HEK293 (cell line): Measurements from ENCODE around the gene MAP3K8.
A peak's percentile ranks its signal among the peaks of the same experiment; 100 is the strongest.

ENCODE experiments used
- CTCF ChIA-PET: fragments of 350-600 bp; formaldehyde crosslinking; extraction: SDS; loops from one replicate; lab custom pipeline; 2021; ENCODE audit warnings: antibody characterized with exemption; lab: Yijun Ruan, JAX
- POLR2A ChIA-PET: fragments of 300-600 bp; formaldehyde crosslinking; extraction: SDS; loops from one replicate; lab custom pipeline; 2020; ENCODE audit warnings: antibody characterized with exemption, inconsistent platforms; lab: Yijun Ruan, JAX
- H3K27ac ChIP-seq: fragments of 200-500 bp; sonication (Bioruptor generic); 2 replicates; pipeline ENCODE4 v1.5.1; 2014; ENCODE audit warnings: low read depth, low read length, control low read depth, inconsistent platforms; ENCODE audit errors: extremely low read depth
- H3K36me3 ChIP-seq, 2 experiments: fragments of 200-500 bp in 1 of 2; sonication (Bioruptor generic) in 1 of 2; 1 replicate in 1 of 2; 2 replicates in 1 of 2; pipeline ENCODE4 v1.5.1; 2014 to 2017; ENCODE audit warnings: inconsistent platforms in 2 of 2, low read length in 2 of 2; ENCODE audit not compliant: control insufficient read depth in 2 of 2, insufficient read depth in 1 of 2
- H3K4me1 ChIP-seq: fragments of 200-500 bp; sonication (Bioruptor generic); 2 replicates; pipeline ENCODE4 v1.5.1; 2014; ENCODE audit warnings: mild to moderate bottlenecking, low read length, inconsistent platforms; ENCODE audit not compliant: control insufficient read depth, insufficient read depth
- H3K4me3 ChIP-seq: 2 replicates; pipeline ENCODE4 v1.5.1; 2011; ENCODE audit warnings: low read depth, mild to moderate bottlenecking, control low read depth, low read length, moderate library complexity
- H3K9me3 ChIP-seq: fragments of 200-500 bp; sonication (Bioruptor generic); 2 replicates; pipeline ENCODE4 v1.5.1; 2014; ENCODE audit warnings: low read depth, low read length, inconsistent platforms; ENCODE audit not compliant: control insufficient read depth, insufficient read depth
- GLI2 ChIP-seq: fragments of 450-650 bp; formaldehyde crosslinking; IDR thresholded peaks from 2 replicates; pipeline ENCODE4; 2017; ENCODE audit warnings: missing biosample characterization, missing genetic modification characterization, low read depth, borderline replicate concordance
- KLF17 ChIP-seq: fragments of 450-650 bp; formaldehyde crosslinking; IDR thresholded peaks from 2 replicates; pipeline ENCODE4 v1.5.1; 2016; ENCODE audit warnings: missing biosample characterization, missing genetic modification characterization
- KLF8 ChIP-seq: fragments of 450-650 bp; formaldehyde crosslinking; IDR thresholded peaks from 2 replicates; pipeline ENCODE4 v1.5.1; 2016; ENCODE audit warnings: missing biosample characterization, missing genetic modification characterization
- KLF9 ChIP-seq: fragments of 450-650 bp; formaldehyde crosslinking; IDR thresholded peaks from 2 replicates; pipeline ENCODE4 v1.5.1; 2016; ENCODE audit warnings: missing biosample characterization, missing genetic modification characterization, low read depth
- MEIS1 ChIP-seq: sonication (generic); formaldehyde crosslinking; IDR thresholded peaks from 2 replicates; pipeline ENCODE4 v1.8.1; 2022; ENCODE audit warnings: missing genetic modification reagents, mild to moderate bottlenecking, borderline replicate concordance
- RBAK ChIP-seq: fragments of 450-650 bp; formaldehyde crosslinking; IDR thresholded peaks from 2 replicates; pipeline ENCODE4 v1.5.1; 2016; ENCODE audit warnings: missing biosample characterization, missing genetic modification characterization
- SP7 ChIP-seq: fragments of 450-650 bp; formaldehyde crosslinking; IDR thresholded peaks from 2 replicates; pipeline ENCODE4 v1.5.1; 2016; ENCODE audit warnings: missing biosample characterization, missing genetic modification characterization
- WT1 ChIP-seq: fragments of 450-650 bp; formaldehyde crosslinking; IDR thresholded peaks from 2 replicates; pipeline ENCODE4 v1.5.1; 2016; ENCODE audit warnings: missing biosample characterization, missing genetic modification characterization
- ZBTB48 ChIP-seq: fragments of 450-650 bp; formaldehyde crosslinking; IDR thresholded peaks from 2 replicates; pipeline ENCODE4 v1.5.1; 2016; ENCODE audit warnings: missing biosample characterization, missing genetic modification characterization
- ZNF2 ChIP-seq: fragments of 450-650 bp; formaldehyde crosslinking; IDR thresholded peaks from 2 replicates; pipeline ENCODE4 v1.5.1; 2016; ENCODE audit warnings: missing biosample characterization, missing genetic modification characterization
- ZNF26 ChIP-seq: fragments of 450-650 bp; formaldehyde crosslinking; IDR thresholded peaks from 2 replicates; pipeline ENCODE4 v1.5.1; 2016; ENCODE audit warnings: missing biosample characterization, missing genetic modification characterization
- ZNF311 ChIP-seq: fragments of 450-650 bp; formaldehyde crosslinking; IDR thresholded peaks from 2 replicates; pipeline ENCODE4 v1.5.1; 2017; ENCODE audit warnings: missing biosample characterization, missing genetic modification characterization, borderline replicate concordance
- ZNF341 ChIP-seq: fragments of 450-650 bp; formaldehyde crosslinking; IDR thresholded peaks from 2 replicates; pipeline ENCODE4; 2016; ENCODE audit warnings: low read depth, missing biosample characterization, missing genetic modification characterization
- ZNF404 ChIP-seq: fragments of 450-650 bp; formaldehyde crosslinking; IDR thresholded peaks from 2 replicates; pipeline ENCODE4 v1.5.1; 2017; ENCODE audit warnings: missing biosample characterization, missing genetic modification characterization
- ZNF548 ChIP-seq: fragments of 450-650 bp; formaldehyde crosslinking; IDR thresholded peaks from 2 replicates; pipeline ENCODE4 v1.5.1; 2016; ENCODE audit warnings: missing biosample characterization, missing genetic modification characterization
- ZNF549 ChIP-seq: fragments of 450-650 bp; IDR thresholded peaks from 2 replicates; pipeline ENCODE4 v1.5.1; 2018; ENCODE audit warnings: missing biosample characterization, missing genetic modification characterization, mild to moderate bottlenecking, inconsistent platforms, moderate library complexity
- ZNF585B ChIP-seq: fragments of 450-650 bp; formaldehyde crosslinking; IDR thresholded peaks from 2 replicates; pipeline ENCODE4 v1.5.1; 2016; ENCODE audit warnings: missing biosample characterization, missing genetic modification characterization
- ZNF610 ChIP-seq: fragments of 450-650 bp; formaldehyde crosslinking; IDR thresholded peaks from 2 replicates; pipeline ENCODE4 v1.5.1; 2016; ENCODE audit warnings: missing biosample characterization, missing genetic modification characterization, borderline replicate concordance
- ZNF677 ChIP-seq: fragments of 450-650 bp; IDR thresholded peaks from 2 replicates; pipeline ENCODE4 v1.5.0; 2018; ENCODE audit warnings: missing biosample characterization, mild to moderate bottlenecking, missing genetic modification characterization, moderate library complexity
- ZNF701 ChIP-seq: fragments of 450-650 bp; formaldehyde crosslinking; IDR thresholded peaks from 2 replicates; pipeline ENCODE4 v1.5.1; 2016; ENCODE audit warnings: missing biosample characterization, missing genetic modification characterization
- ZNF707 ChIP-seq: fragments of 450-650 bp; formaldehyde crosslinking; IDR thresholded peaks from 2 replicates; pipeline ENCODE4 v1.5.1; 2016; ENCODE audit warnings: missing biosample characterization, missing genetic modification characterization
- ZNF785 ChIP-seq: fragments of 450-650 bp; formaldehyde crosslinking; IDR thresholded peaks from 2 replicates; pipeline ENCODE4 v1.5.1; 2016; ENCODE audit warnings: missing biosample characterization, missing genetic modification characterization
- ZSCAN5A ChIP-seq: fragments of 450-650 bp; formaldehyde crosslinking; IDR thresholded peaks from 2 replicates; pipeline ENCODE4 v1.5.1; 2016; ENCODE audit warnings: missing biosample characterization, missing genetic modification characterization
- TF ChIP-seq, protein P1 (sequence below): fragments of 450-650 bp; formaldehyde crosslinking; IDR thresholded peaks from 2 replicates; pipeline ENCODE4 v1.5.1; 2016; ENCODE audit warnings: missing biosample characterization, missing genetic modification characterization, borderline replicate concordance
- TF ChIP-seq, protein P2 (sequence below): IDR thresholded peaks from 2 replicates; pipeline ENCODE4 v1.6.1; 2011; ENCODE audit warnings: mild to moderate bottlenecking, low read depth, low read length, borderline replicate concordance
- TF ChIP-seq, protein P3 (sequence below): fragments of 450-650 bp; formaldehyde crosslinking; IDR thresholded peaks from 2 replicates; pipeline ENCODE4 v1.5.1; 2016; ENCODE audit warnings: missing biosample characterization, missing genetic modification characterization
- TF ChIP-seq, protein P4 (sequence below): fragments of 450-650 bp; formaldehyde crosslinking; IDR thresholded peaks from 2 replicates; pipeline ENCODE4 v1.5.1; 2016; ENCODE audit warnings: missing biosample characterization, missing genetic modification characterization, low read depth

Gene MAP3K8

GRCh38 chr10:30392564-30392990, 41.4 kb upstream of the MAP3K8 start:
- H3K27ac ChIP-seq: no peak overlapping the region
- POLR2A ChIA-PET: no interaction called here
- H3K9me3 ChIP-seq: no peaks in the 10 kb centered on the region
- CTCF ChIA-PET: interaction anchor here (0.6 to 7.2 kb wide), 16 partner anchors 9 to 1768 kb away, joined by 3 to 111 read pairs (median 4); partner anchors contain the start of gene MAP3K8
- H3K4me1 ChIP-seq: no peaks in the 10 kb centered on the region
- H3K4me3 ChIP-seq: no peak overlapping the region
- no peaks in the 10 kb centered on the region for H3K36me3 ChIP-seq
- 0 out of 2 replicates have a peak, but pooled peaks have one; percentile 36 for TF ChIP-seq KLF17 (tag by site-specific recombination)
- no peak for TF ChIP-seq ZNF701
- no peak for TF ChIP-seq ZBTB48 (tag by site-specific recombination)
- TF ChIP-seq ZNF548: no peak
- no peak for TF ChIP-seq ZNF26
- TF ChIP-seq, protein P1, sequence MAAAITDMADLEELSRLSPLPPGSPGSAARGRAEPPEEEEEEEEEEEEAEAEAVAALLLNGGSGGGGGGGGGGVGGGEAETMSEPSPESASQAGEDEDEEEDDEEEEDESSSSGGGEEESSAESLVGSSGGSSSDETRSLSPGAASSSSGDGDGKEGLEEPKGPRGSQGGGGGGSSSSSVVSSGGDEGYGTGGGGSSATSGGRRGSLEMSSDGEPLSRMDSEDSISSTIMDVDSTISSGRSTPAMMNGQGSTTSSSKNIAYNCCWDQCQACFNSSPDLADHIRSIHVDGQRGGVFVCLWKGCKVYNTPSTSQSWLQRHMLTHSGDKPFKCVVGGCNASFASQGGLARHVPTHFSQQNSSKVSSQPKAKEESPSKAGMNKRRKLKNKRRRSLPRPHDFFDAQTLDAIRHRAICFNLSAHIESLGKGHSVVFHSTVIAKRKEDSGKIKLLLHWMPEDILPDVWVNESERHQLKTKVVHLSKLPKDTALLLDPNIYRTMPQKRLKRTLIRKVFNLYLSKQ (tag by site-specific recombination): no peak
- no peak for TF ChIP-seq RBAK (tag by site-specific recombination)
- no peak for TF ChIP-seq GLI2
- TF ChIP-seq KLF8: peak; percentile 47; the same call in 1 of the 2 replicates
- TF ChIP-seq ZNF341 (tag by site-specific recombination): no peak
- TF ChIP-seq, protein P2, sequence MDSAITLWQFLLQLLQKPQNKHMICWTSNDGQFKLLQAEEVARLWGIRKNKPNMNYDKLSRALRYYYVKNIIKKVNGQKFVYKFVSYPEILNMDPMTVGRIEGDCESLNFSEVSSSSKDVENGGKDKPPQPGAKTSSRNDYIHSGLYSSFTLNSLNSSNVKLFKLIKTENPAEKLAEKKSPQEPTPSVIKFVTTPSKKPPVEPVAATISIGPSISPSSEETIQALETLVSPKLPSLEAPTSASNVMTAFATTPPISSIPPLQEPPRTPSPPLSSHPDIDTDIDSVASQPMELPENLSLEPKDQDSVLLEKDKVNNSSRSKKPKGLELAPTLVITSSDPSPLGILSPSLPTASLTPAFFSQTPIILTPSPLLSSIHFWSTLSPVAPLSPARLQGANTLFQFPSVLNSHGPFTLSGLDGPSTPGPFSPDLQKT: no peak
- no peak for TF ChIP-seq ZNF549 (tag by site-specific recombination)
- no peak for TF ChIP-seq ZNF404
- TF ChIP-seq ZNF311 (tag by site-specific recombination): no peak
- 0 out of 2 replicates have a peak, but pooled peaks have one; percentile 56 for TF ChIP-seq ZNF2 (tag by site-specific recombination)
- no peak for TF ChIP-seq ZNF707 (tag by site-specific recombination)
- no peak for TF ChIP-seq KLF9 (tag by site-specific recombination)
- TF ChIP-seq ZNF677 (tag by site-specific recombination): no peak
- TF ChIP-seq ZSCAN5A (tag by site-specific recombination): no peak
- TF ChIP-seq, protein P3, sequence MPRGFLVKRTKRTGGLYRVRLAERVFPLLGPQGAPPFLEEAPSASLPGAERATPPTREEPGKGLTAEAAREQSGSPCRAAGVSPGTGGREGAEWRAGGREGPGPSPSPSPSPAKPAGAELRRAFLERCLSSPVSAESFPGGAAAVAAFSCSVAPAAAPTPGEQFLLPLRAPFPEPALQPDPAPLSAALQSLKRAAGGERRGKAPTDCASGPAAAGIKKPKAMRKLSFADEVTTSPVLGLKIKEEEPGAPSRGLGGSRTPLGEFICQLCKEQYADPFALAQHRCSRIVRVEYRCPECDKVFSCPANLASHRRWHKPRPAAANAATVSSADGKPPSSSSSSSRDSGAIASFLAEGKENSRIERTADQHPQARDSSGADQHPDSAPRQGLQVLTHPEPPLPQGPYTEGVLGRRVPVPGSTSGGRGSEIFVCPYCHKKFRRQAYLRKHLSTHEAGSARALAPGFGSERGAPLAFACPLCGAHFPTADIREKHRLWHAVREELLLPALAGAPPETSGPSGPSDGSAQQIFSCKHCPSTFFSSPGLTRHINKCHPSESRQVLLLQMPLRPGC: no peak
- TF ChIP-seq MEIS1 (CRISPR knock-in tag): no peak
- TF ChIP-seq, protein P4, sequence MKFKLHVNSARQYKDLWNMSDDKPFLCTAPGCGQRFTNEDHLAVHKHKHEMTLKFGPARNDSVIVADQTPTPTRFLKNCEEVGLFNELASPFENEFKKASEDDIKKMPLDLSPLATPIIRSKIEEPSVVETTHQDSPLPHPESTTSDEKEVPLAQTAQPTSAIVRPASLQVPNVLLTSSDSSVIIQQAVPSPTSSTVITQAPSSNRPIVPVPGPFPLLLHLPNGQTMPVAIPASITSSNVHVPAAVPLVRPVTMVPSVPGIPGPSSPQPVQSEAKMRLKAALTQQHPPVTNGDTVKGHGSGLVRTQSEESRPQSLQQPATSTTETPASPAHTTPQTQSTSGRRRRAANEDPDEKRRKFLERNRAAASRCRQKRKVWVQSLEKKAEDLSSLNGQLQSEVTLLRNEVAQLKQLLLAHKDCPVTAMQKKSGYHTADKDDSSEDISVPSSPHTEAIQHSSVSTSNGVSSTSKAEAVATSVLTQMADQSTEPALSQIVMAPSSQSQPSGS (tag by site-specific recombination): no peak
- TF ChIP-seq ZNF610 (tag by site-specific recombination): no peak
- no peak for TF ChIP-seq ZNF585B (tag by site-specific recombination)
- no peak for TF ChIP-seq WT1 (tag by site-specific recombination)
- no peak for TF ChIP-seq ZNF785 (tag by site-specific recombination)
- peak; percentile 20; the same call in 1 of the 2 replicates for TF ChIP-seq SP7 (tag by site-specific recombination)
